NCI-H1092 (cell line): ENCODE data around the gene JMJD6.
"Not testable (repeated sequence)": the region's sequence is repeated elsewhere in the genome, so short reads cannot be mapped to it uniquely, and the experiment has no call there.

Experiments
- DNase-seq: peaks from one replicate; lab custom pipeline; 2025; lab: John Stamatoyannopoulos, UW

JMJD6 gene

GRCh38 chr17:76726231-76726775 lies at the start of gene JMJD6:
JMJD6 (minus strand) TSS chr17:76726606; CDS start chr17:76726475, 131 bp downstream.
- DNase-seq, result peak; percentile 91

- no peak for DNase-seq
Measured at GRCh38 chr17:76775021-76775600, 48.7 kb upstream of the JMJD6 start.

DNA sequence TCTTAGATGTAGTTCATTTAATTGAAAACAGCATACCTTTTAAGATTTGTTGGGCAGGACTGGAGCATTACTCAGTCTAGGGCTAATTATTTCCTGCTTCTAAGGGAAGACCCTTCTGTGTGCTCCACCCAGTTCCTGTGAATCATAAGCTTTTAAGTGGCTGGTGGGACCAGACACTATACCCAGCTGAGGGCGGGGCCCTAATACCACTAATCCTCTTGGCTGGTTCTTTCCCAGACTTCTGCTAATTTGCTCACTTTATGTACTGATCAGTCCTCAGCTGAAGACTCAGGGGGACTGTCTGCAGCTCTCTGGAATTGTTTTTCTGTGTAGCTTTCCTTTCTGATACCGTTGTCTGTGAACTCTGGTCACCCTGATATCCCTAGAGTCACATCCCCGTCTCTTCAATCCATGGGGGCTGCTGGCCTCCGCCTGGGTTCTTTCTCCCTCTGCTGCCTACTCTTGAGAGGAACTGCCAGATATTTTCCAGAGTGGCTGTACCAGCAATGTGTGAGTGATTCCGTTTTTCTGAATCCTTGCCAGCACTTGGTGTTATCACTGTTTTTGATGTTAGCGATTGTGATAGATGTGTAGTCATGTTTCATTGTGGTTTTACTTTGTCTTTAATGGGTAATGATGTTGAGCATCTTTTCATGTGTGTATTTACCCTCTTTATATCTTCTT lies 46.6 kb upstream of the JMJD6 start:
- no peak for DNase-seq

GRCh38 chr17:76758570-76758969 lies 32.2 kb upstream of the JMJD6 start:
- no peak for DNase-seq

DNA sequence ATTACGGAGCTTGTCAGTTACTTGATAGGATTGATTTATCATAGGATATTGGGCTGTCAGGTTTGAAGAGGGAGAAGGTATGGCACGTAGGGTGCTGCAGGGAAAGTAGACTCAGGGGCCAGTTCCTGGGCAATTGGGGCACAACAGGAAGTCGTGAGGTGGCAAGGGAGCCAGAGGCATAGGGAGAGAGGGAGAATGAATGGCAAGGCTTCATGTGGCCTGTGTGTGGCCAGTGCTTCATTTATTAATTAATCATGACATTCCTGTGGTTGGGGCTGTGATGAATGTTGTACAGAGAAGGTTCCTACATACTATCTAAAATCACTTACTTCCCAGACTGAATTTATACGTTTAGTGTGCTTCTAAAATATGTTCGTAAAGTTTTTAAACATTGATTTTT lies 30.9 kb upstream of the JMJD6 start:
- DNase-seq, result no peak

GRCh38 chr17:76755285-76755684 lies 28.9 kb upstream of the JMJD6 start:
- DNase-seq, result no peak

GRCh38 chr17:76753061-76753961 lies 26.9 kb upstream of the JMJD6 start:
- no peak for DNase-seq

GRCh38 chr17:76752006-76752405 lies 25.6 kb upstream of the JMJD6 start:
- DNase-seq, result no peak

DNA sequence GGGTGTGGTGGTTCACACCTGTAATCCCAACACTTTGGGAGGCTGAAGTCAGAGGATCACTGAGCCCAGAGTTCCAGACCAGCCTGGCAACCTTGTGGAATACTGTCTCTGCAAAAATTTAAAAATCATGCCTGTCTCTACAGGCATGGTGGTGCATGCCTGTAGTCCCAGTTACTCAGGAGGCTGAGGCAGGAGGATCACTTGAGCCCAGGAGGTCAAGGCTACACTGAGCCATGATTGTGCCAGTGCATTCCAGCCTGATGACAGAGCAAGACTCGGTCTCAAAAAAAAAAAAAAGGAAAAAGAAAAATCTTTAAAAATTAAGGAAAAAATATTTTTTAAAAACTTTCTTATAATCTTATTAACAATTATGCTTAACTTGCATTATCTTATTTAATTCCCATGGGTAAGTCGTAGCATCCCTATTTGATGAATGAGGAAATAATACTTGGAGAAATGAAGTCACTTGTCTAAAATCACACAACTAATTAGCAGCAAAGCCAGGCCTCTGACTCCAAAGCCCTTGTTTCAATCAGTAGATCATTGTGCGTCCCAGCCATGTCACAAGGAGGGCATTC lies 25.1 kb upstream of the JMJD6 start:
- DNase-seq, result no peak

DNA sequence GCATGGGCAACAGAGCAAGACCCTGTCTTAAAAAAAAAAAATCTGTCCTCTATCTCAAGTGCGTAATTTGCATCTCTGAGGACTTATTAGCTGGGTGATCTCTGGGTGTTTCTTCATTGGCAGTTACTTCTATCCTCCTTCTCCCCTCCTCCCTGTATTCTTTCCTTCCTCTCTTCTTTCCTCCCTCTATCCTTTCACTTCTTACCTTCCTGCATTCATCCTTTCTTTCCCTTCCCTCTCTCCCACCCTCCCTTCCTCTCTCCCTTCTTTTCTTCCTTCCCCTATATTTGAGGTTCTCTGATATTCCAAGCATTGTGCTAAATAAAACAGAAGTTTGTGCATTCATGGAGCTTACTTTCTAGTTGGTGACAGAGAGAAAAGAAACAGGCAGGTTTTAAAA lies 22.3 kb upstream of the JMJD6 start:
- DNase-seq, result no peak

DNA sequence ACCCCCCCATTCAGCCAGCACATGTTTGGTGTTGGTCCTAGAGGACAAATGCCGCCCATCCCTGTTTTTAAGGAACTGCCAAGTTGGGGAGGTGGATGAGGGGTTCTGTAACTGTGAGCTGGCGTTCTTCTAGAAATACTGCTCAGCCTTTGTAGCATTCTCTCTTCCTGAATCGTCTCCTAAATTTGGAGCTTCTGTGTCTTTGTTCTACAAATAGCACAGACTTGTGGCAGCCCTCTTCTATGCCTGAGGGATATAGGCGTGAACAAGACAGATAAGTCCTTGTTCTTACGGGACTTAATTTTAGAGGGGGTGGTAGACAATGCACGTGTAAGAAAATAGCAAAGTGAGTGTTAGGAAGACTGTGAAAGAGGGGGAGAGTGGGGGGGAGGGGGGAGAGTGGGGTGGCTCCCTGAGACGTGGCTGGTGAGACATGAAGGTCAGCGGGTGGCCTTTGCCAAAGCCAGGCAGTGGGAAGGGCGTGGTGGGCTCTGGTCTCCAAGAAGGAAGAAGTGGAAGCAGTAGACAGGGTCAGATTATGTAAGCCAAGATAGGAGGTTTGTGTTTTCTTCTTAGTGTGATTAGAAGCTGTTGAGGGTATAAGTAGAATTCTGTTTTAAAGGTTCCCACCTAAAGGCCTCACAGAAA lies 21.4 kb upstream of the JMJD6 start:
- DNase-seq, result no peak

- not testable (repeated sequence) for DNase-seq
Measured at GRCh38 chr17:76745785-76746184, 19.4 kb upstream of the JMJD6 start.

- no peak for DNase-seq
Measured at GRCh38 chr17:76744747-76745146, 18.3 kb upstream of the JMJD6 start.

- DNase-seq, result no peak
Measured at GRCh38 chr17:76742958-76743357, 16.6 kb upstream of the JMJD6 start.

DNA sequence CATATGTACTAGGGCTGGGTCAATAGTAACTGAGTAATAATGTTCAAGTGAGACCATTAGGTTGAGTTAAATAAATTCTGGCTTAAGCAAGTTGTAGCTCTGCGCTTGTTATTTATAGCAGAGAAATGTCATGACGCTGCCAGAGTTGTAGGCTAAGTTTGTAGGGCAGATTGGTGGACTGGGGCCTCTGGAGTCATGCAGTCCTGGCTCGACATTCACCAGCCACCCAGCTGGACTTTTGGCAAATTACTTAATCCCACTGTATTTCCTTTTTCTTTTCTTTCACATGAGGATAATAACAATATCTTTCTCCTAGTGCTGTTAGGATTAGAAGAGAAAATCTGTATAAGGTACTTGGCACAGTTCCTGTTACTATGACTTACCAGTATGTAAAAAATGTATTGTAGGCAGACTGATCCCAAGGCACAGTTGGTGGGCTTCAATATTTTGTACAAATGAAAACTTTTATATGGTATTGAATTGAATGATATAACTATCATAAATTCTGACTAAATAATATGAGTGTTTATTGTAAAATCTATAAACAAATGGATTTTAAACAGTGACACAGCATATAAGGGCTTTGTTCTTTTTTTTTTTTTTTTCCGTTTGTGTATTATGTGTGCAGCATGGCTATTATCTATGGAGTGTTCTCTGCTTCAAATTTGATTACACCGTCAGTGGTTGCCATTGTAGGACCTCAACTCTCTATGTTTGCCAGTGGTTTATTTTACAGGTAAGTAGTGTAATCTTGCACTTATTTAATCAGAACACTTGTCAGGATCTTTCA lies 14.1 kb upstream of the JMJD6 start:
- DNase-seq, result no peak

GRCh38 chr17:76739568-76740115 lies 13.2 kb upstream of the JMJD6 start:
- not testable (repeated sequence) for DNase-seq

DNA sequence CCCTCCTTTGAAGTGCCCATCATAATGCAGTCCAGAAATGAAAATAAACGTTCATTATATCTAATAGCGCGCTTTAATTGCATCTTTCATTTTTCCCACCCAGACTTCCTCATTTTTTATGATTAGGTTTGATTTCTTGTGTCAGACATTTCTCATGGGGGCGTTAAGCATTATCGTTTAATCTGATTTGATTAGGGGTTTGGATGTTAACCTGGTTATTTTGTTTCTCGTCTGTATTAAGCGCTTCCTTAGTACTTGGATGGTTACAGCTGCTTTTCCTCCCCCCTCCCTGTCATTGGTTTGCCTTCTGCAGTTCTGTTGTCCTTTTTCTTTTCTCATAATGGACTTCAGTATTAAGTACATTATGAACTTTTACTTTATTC lies 12.1 kb upstream of the JMJD6 start:
- no peak for DNase-seq

DNA sequence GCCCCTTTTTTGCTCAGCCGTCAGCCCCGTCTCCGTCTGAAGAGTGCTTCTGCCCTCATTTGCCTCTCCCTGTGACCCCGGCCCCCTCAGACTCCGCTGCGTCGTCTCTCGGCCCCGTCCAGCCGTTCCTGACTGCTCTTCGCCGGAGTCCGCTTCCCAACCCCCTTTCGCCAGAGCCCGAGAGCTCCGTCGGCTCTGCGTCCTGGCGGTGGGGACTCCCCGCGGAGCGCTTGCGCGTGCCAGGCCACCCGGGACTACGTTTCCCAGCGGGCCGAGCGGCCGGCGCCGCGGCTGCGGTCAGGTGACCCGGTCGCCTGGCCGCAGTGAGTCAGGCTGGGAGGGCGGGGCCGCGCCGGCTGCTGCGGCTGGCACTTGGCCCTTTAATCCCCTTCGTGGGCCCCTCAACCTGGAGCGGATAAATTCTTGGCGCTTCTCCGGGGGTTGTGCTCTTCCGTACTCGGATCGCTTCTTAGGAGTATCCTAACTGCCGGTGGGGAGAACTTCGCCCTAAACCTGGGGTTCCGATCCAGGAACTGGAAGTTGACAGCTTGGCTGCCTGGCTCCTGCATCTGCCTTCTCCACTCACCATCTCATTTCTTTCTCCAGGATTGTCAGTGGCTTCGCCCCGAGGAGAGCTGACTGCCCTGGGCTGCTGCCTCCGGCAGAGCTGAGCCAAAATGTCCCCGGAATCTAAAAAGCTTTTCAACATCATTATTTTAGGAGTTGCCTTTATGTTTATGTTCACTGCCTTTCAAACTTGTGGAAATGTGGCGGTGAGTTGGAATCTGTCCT lies 11.5 kb upstream of the JMJD6 start, which contains the start of gene MFSD11:
Gene MFSD11, plus strand, starts transcription at position 444 of the 792 bp plus-strand sequence. Its CDS starts 234 bp downstream, at position 678.
- DNase-seq, result peak; percentile 90

DNA sequence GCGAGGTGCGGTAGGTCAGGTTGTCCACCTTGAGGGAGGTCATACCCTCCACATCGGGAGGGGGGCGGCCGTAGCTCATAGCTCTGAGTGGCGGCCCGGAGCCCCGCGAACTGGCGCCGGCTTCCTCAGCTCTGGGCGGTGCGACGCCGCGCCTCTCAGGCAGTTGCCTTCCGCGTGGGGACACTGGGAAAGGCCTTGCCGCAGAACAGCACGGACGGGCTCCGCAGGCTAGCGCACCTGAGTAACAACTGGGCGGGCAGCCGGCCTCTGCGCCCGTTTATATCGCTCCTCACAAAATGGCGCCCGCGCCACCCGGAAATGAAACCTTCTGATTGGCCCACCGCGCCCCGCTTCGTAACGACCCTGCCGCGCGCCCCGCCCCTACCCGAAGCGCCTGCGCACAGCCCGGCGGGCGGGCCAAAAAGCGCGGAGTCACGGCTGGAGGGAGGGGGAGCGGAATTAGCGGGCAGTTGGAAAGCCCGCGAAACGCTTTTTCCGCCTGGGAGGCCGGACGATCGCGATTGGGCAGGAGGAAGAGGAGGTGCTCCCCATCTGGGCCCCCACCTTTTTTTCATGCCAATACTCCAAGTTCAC lies 10.8 kb upstream of the JMJD6 start, which contains the start of gene SRSF2:
Gene SRSF2, minus strand, starts transcription at position 250 of the 594 bp plus-strand sequence. Its CDS starts 171 bp downstream, at position 79.
- DNase-seq, result peak; percentile 98
